ENCODE data around the gene GRIK3.

- TF ChIP-seq CTCF (IDR thresholded peaks at IDR 0.05) (no peak), POLR2A (IDR thresholded peaks at IDR 0.05) (no peak)
These were observed 49.6 kb downstream of the GRIK3 start for GRCh38 chr1:36984675-36985074.
